IMR-90 (cell line): ENCODE measurements around the gene VEPH1. TPM values are rescaled to one million over a fixed set of nuclear protein-coding genes. Genes with fewer than 3 reads are reported as not detected.

Experiments
- ATAC-seq: fragments of 200-7000 bp; cut with Tn5 transposase; 2 replicates; pipeline ENCODE4 v1.9.1; 2020; ENCODE audit warnings: low read depth, mild to moderate bottlenecking, moderate library complexity
- BruUV-seq: library from RNA; stranded (reverse); fragments of 400-500 nt; replicated peaks from 2 replicates; lab custom pipeline; 2021; lab: Mats Ljungman, UMichigan
- CTCF ChIA-PET: fragments of 300-600 bp; formaldehyde crosslinking; extraction: SDS; loops from one replicate; lab custom pipeline; 2021; ENCODE audit warnings: antibody characterized with exemption; lab: Yijun Ruan, JAX
- POLR2A ChIA-PET: fragments of 300-600 bp; sonication (Branson Sonifier 250); formaldehyde crosslinking; loops from one replicate; lab custom pipeline; 2022; ENCODE audit warnings: antibody characterized with exemption; ENCODE audit not compliant: unreplicated experiment; lab: Charles Lee
- DNase-seq: peaks from one replicate; pipeline ENCODE4 v3.0.0; 2013
- H2AFZ ChIP-seq: replicated peaks from 2 replicates; pipeline ENCODE3; 2013; ENCODE audit warnings: low read length, mild to moderate bottlenecking; ENCODE audit not compliant: poor library complexity
- H2AK5ac ChIP-seq: 2 replicates; pipeline ENCODE4 v1.6.1; 2013; ENCODE audit warnings: low read depth, low read length, inconsistent platforms
- H2AK9ac ChIP-seq: replicated peaks from 2 replicates; pipeline ENCODE3; 2013; ENCODE audit warnings: mild to moderate bottlenecking, low read depth, low read length, moderate library complexity; ENCODE audit not compliant: poor library complexity
- H2BK120ac ChIP-seq: 2 replicates; pipeline ENCODE4 v1.6.1; 2013; ENCODE audit warnings: low read depth, low read length, inconsistent platforms
- H2BK15ac ChIP-seq: 3 replicates; pipeline ENCODE4 v1.6.1; 2013; ENCODE audit warnings: low read depth, low read length, inconsistent platforms
- H2BK20ac ChIP-seq: 2 replicates; pipeline ENCODE4 v1.6.1; 2013; ENCODE audit warnings: low read depth, mild to moderate bottlenecking, inconsistent platforms, low read length, moderate library complexity
- H2BK5ac ChIP-seq: 2 replicates; pipeline ENCODE4 v1.6.1; 2013; ENCODE audit warnings: mild to moderate bottlenecking, low read depth, low read length, inconsistent platforms; ENCODE audit not compliant: poor library complexity, severe bottlenecking
- H3K14ac ChIP-seq: replicated peaks from 2 replicates; pipeline ENCODE4 v1.6.1; 2013; ENCODE audit warnings: low read depth, low read length, inconsistent platforms
- H3K18ac ChIP-seq: 2 replicates; pipeline ENCODE4 v1.6.1; 2013; ENCODE audit warnings: low read depth, low read length, control low read depth
- H3K23ac ChIP-seq: 2 replicates; pipeline ENCODE4 v1.6.1; 2013; ENCODE audit warnings: low read depth, low read length, inconsistent platforms
- H3K27ac ChIP-seq: 2 replicates; pipeline ENCODE4 v1.5.1; 2013; ENCODE audit warnings: mild to moderate bottlenecking, control low read depth, low read length; ENCODE audit not compliant: insufficient read depth
- H3K27me3 ChIP-seq: 2 replicates; pipeline ENCODE4 v1.6.1; 2013; ENCODE audit warnings: low read length; ENCODE audit not compliant: control insufficient read depth, insufficient read depth
- H3K36me3 ChIP-seq: 2 replicates; pipeline ENCODE4 v1.6.1; 2013; ENCODE audit warnings: low read length, mixed read lengths; ENCODE audit not compliant: control insufficient read depth, insufficient read depth
- H3K4ac ChIP-seq: 2 replicates; pipeline ENCODE4 v1.6.1; 2013; ENCODE audit warnings: low read depth, low read length, inconsistent platforms
- H3K4me1 ChIP-seq: 2 replicates; pipeline ENCODE4 v1.6.1; 2013; ENCODE audit warnings: low read length, mixed read lengths; ENCODE audit not compliant: control insufficient read depth, insufficient read depth
- H3K4me2 ChIP-seq: 2 replicates; pipeline ENCODE4 v1.6.1; 2013; ENCODE audit warnings: low read depth, mild to moderate bottlenecking, control low read depth, low read length, moderate library complexity
- H3K4me3 ChIP-seq: 2 replicates; pipeline ENCODE4 v1.5.1; 2013; ENCODE audit warnings: low read depth, mild to moderate bottlenecking, control low read depth, low read length, moderate library complexity; ENCODE audit not compliant: insufficient read depth
- H3K56ac ChIP-seq: 2 replicates; pipeline ENCODE4 v1.6.1; 2013; ENCODE audit warnings: low read length, inconsistent platforms; ENCODE audit not compliant: insufficient read depth; ENCODE audit errors: extremely low read depth
- H3K79me1 ChIP-seq, 2 experiments: 2 replicates each; pipeline ENCODE4 v1.6.1; 2013; ENCODE audit warnings: low read length in 2 of 2, inconsistent platforms in 1 of 2, low read depth in 1 of 2
- H3K9ac ChIP-seq: 2 replicates; pipeline ENCODE4 v1.6.1; 2013; ENCODE audit warnings: low read depth, low read length, control low read depth
- H3K9me1 ChIP-seq: 2 replicates; pipeline ENCODE4 v1.6.1; 2013; ENCODE audit warnings: low read length, inconsistent platforms; ENCODE audit not compliant: insufficient read depth
- H3K9me3 ChIP-seq: 2 replicates; pipeline ENCODE4 v1.6.1; 2013; ENCODE audit warnings: low read length; ENCODE audit not compliant: control insufficient read depth, insufficient read depth
- H4K20me1 ChIP-seq: 2 replicates; pipeline ENCODE4 v1.6.1; 2013; ENCODE audit warnings: low read length, inconsistent platforms; ENCODE audit not compliant: insufficient read depth
- H4K5ac ChIP-seq: 2 replicates; pipeline ENCODE4 v1.6.1; 2013; ENCODE audit warnings: mild to moderate bottlenecking, low read depth, low read length, control low read depth
- H4K8ac ChIP-seq, 2 experiments: 2 replicates each; pipeline ENCODE4 v1.6.1; 2013; ENCODE audit warnings: low read depth in 2 of 2, low read length in 2 of 2, control low read depth in 1 of 2, inconsistent platforms in 1 of 2
- H4K91ac ChIP-seq: 2 replicates; pipeline ENCODE4 v1.6.1; 2013; ENCODE audit warnings: low read depth, low read length, inconsistent platforms; ENCODE audit not compliant: insufficient read depth
- CEBPB ChIP-seq: IDR thresholded peaks from 2 replicates; pipeline ENCODE4 v1.6.1; 2012; ENCODE audit warnings: low read depth, low read length, improper control_type of control experiment
- POLR2A ChIP-seq: IDR thresholded peaks from 2 replicates; pipeline ENCODE4 v1.6.1; 2012; ENCODE audit warnings: mild to moderate bottlenecking, low read depth, low read length
- WGBS, 2 experiments: methylation state at CpG; one replicate each; pipeline versions ENCODE4 v1.1.5 to v1.1.7; 2013; ENCODE audit warnings: missing lambda C conversion rate in 2 of 2; ENCODE audit not compliant: insufficient read length in 1 of 2; ENCODE audit errors: extremely low coverage in 2 of 2; 5-methylcytosine and 5-hydroxymethylcytosine counted together
- dilution Hi-C: fragments of 300-500 bp; cut with HindIII; formaldehyde crosslinking; loops from one replicate; pipeline ENCODE4 v1.14.3; 2018; ENCODE audit warnings: low sequenced_read_pairs; ENCODE audit not compliant: unreplicated experiment
- in situ Hi-C: fragments of 300-500 bp; cut with MboI; formaldehyde crosslinking; loops from 3 replicates; pipeline ENCODE4 v1.14.3; 2019; ENCODE audit warnings: low sequenced_read_pairs, inconsistent platforms, mixed read lengths
- intact Hi-C: fragments of 100-400 bp; cut with micrococcal nuclease; formaldehyde crosslinking; loops from 2 replicates; pipeline ENCODE4 v1.10.0; 2022
- polyA plus RNA-seq, 3 experiments: library from polyadenylated mRNA; depleted of rRNA; stranded (reverse); fragments of >200 nt; gene quantifications; 2 replicates each; pipeline ENCODE4 v1.2.3, GENCODE V29; 2012; ENCODE audit warnings: low replicate concordance in 1 of 3
- total RNA-seq: library from RNA; depleted of rRNA; stranded (reverse); fragments of >200 nt; gene quantifications from 2 replicates; pipeline ENCODE4 v1.2.3, GENCODE V29; 2012

Gene VEPH1
- total and polyA plus RNA-seq, 2 of the 4 experiments (the other 2 are of a cell fraction) = 30.5 to 130 TPM

DNA sequence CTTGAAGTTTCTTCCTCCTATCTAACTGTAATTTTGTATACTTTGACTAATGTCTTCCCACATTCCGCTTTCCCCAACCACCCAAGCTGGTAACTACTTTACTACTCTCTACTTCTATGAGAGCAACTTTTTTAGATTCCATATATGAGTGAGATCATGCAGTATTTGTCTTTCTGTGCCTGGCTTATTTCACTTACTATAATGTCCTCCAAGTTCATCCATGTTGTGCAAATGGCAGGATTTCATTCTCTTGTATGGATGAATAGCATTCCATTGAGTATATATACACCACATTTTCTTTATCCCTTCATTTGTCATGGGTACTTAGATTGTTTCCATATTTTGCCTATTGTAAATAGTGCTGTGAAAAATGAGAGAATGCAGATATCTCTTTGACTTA lies 264.8 kb downstream of the VEPH1 start:
- Histone ChIP-seq H3K56ac (no peak overlapping the region), H2BK5ac (no peak overlapping the region), H3K9me3 (no peaks in the 10 kb centered on the region), H3K4me2 (no peak overlapping the region), H3K4ac (no peak overlapping the region), H2AK9ac (no peak overlapping the region), H4K20me1 (no peaks in the 10 kb centered on the region), H2BK15ac (no peak overlapping the region), H4K5ac (no peak overlapping the region), H3K9ac (no peak overlapping the region), H3K14ac (no peak overlapping the region), H3K23ac (no peak overlapping the region), H2AK5ac (no peak overlapping the region), H3K27me3 (no peaks in the 10 kb centered on the region), H2BK120ac (no peak overlapping the region), H2BK20ac (no peak overlapping the region), H3K36me3 (no peaks in the 10 kb centered on the region), H3K27ac (no peak overlapping the region), H3K18ac (no peak overlapping the region), H4K8ac (no peak overlapping the region), H3K4me1 (peaks cover 2% of the 10 kb centered on the region; the same call in 1 of the 2 replicates), H3K9me1 (peaks cover 3% of the 10 kb centered on the region; the same call in 1 of the 2 replicates), H2AFZ (no peak overlapping the region), H3K4me3 (no peak overlapping the region), H4K91ac (no peak overlapping the region), H3K79me1 (no peaks in the 10 kb centered on the region)
- BruUV-seq = no TSS peak
- dilution Hi-C loops = no loop called here
- peak; percentile 40 for ATAC-seq
- WGBS, 2 experiments = no CpG with 5 or more reads among the region's 1 CpG
- CTCF ChIA-PET = no interaction called here
- POLR2A ChIA-PET = interaction anchor here (0.6 kb wide), 1 partner anchor 14 kb away, joined by 3 read pairs; no protein-coding TSS in a partner anchor
- TF ChIP-seq POLR2A (no peak), CEBPB (no peak)
- in situ Hi-C loops = no loop called here
- peak; percentile 34 for DNase-seq
- intact Hi-C loops = loop anchor here (2.0 to 5.0 kb wide), 2 partner anchors 34 to 1241 kb away; no protein-coding TSS in a partner anchor
